ENCODE data around the gene LTBP3. TPM values are rescaled to one million over a fixed set of nuclear protein-coding genes. Genes with fewer than 3 reads are reported as not detected.

LTBP3 gene
- total and polyA plus RNA-seq, 12 donors: 42.7 to 92.5 (median 72.8) TPM

GRCh38 chr11:65595543-65596281, 37.6 kb upstream of the LTBP3 start, which contains the start of gene KCNK7:
KCNK7 (minus strand) TSS chr11:65595800; CDS start chr11:65595772, 28 bp downstream.
- ATAC-seq: peak in 1 of 8 donors; percentile 6
- intact Hi-C loops (cut with DNase I): no loop called here
- peaks cover 0 to 75% (median 27%) of the 10 kb centered on the region in 9 donors for H3K36me3 ChIP-seq
- H3K9me3 ChIP-seq: no peaks in the 10 kb centered on the region
- H3K27me3 ChIP-seq: no peaks in the 10 kb centered on the region
- no peak for DNase-seq
- peaks cover 5 to 38% (median 15%) of the 10 kb centered on the region in 9 donors for H3K4me1 ChIP-seq
- WGBS, 2 donors: 69 to 70% methylated on average over 12 of the region's 12 CpGs
- H3K27ac ChIP-seq: peak within 1 kb of the TSS in 2 of 10 donors; percentile 15
- no peak within 1 kb of the TSS for H3K4me3 ChIP-seq
- TF ChIP-seq CTCF (IDR thresholded peaks at IDR 0.05): no peak

DNA sequence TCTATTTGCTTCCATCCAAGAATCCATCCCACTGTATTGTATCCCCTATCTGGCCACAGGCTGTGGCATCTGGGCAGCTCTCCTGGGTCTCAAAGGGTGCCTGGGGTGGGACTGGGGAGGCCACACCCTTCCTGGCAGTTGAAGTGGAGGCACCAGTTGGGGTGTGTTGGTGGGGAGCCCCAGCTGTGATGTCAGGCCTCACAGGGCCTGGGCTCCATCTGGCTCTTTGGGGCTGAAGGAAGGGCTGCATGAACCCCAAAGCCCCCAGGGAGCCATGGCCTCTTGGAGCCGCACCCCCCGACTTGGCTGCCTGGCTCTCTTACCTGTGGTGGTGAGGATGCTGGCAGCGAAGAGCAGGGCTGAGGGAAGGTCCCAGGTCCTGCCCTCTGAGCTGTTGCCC, 37.0 kb upstream of the LTBP3 start:
- peak in 1 of 8 donors; percentile 1 for ATAC-seq
- H3K27ac ChIP-seq: peak overlapping the region in 1 of 10 donors; percentile 15
- no peak overlapping the region for H3K4me3 ChIP-seq
- no peak for TF ChIP-seq CTCF (IDR thresholded peaks at IDR 0.05)
- no peaks in the 10 kb centered on the region for H3K27me3 ChIP-seq
- 69 to 88% methylated on average over 3 of the region's 3 CpGs for WGBS, 2 donors
- H3K4me1 ChIP-seq: peaks cover 7 to 43% (median 19%) of the 10 kb centered on the region in 9 donors
- DNase-seq: no peak
- intact Hi-C loops (cut with DNase I): no loop called here
- no peaks in the 10 kb centered on the region for H3K9me3 ChIP-seq
- peaks cover 0 to 75% (median 32%) of the 10 kb centered on the region in 9 donors for H3K36me3 ChIP-seq

GRCh38 chr11:65593518-65594414, 35.6 kb upstream of the LTBP3 start:
- peak; percentile 49 to 80 (median 70) for TF ChIP-seq CTCF (IDR thresholded peaks at IDR 0.05)
- no peaks in the 10 kb centered on the region for H3K9me3 ChIP-seq
- H3K36me3 ChIP-seq: peaks cover 0 to 71% (median 31%) of the 10 kb centered on the region in 9 donors
- no peak overlapping the region for H3K4me3 ChIP-seq
- ATAC-seq (peak in 7 of 8 donors; percentile 28 to 50 (median 43)), DNase-seq (peak in 1 of 2 donors; percentile 50)
- peaks cover 11 to 57% (median 31%) of the 10 kb centered on the region in 9 donors for H3K4me1 ChIP-seq
- no peaks in the 10 kb centered on the region for H3K27me3 ChIP-seq
- intact Hi-C loops (cut with DNase I): loop anchor here in 4 of 10 donors (2.0 to 5.0 kb wide), 2 partner anchors 51 to 53 kb away; no protein-coding TSS in a partner anchor
- H3K27ac ChIP-seq: peak overlapping the region in 3 of 10 donors; percentile 19 to 39 (median 26)
- WGBS, 2 donors: 76 to 83% methylated on average over 26 of the region's 26 CpGs

Data from heart right ventricle (tissue), 16 donors.